IMR-90 (cell line): ENCODE measurements around the gene CLEC16A. TPM values are rescaled to one million over a fixed set of nuclear protein-coding genes. Genes with fewer than 3 reads are reported as not detected.

Experiments
- ATAC-seq: fragments of 200-7000 bp; cut with Tn5 transposase; 2 replicates; pipeline ENCODE4 v1.9.1; 2020; ENCODE audit warnings: low read depth, mild to moderate bottlenecking, moderate library complexity
- BruUV-seq: library from RNA; stranded (reverse); fragments of 400-500 nt; replicated peaks from 2 replicates; lab custom pipeline; 2021; lab: Mats Ljungman, UMichigan
- CTCF ChIA-PET: fragments of 300-600 bp; formaldehyde crosslinking; extraction: SDS; loops from one replicate; lab custom pipeline; 2021; ENCODE audit warnings: antibody characterized with exemption; lab: Yijun Ruan, JAX
- POLR2A ChIA-PET: fragments of 300-600 bp; sonication (Branson Sonifier 250); formaldehyde crosslinking; loops from one replicate; lab custom pipeline; 2022; ENCODE audit warnings: antibody characterized with exemption; ENCODE audit not compliant: unreplicated experiment; lab: Charles Lee
- DNase-seq: peaks from one replicate; pipeline ENCODE4 v3.0.0; 2013
- H2AFZ ChIP-seq: replicated peaks from 2 replicates; pipeline ENCODE3; 2013; ENCODE audit warnings: low read length, mild to moderate bottlenecking; ENCODE audit not compliant: poor library complexity
- H2AK5ac ChIP-seq: 2 replicates; pipeline ENCODE4 v1.6.1; 2013; ENCODE audit warnings: low read depth, low read length, inconsistent platforms
- H2AK9ac ChIP-seq: replicated peaks from 2 replicates; pipeline ENCODE3; 2013; ENCODE audit warnings: mild to moderate bottlenecking, low read depth, low read length, moderate library complexity; ENCODE audit not compliant: poor library complexity
- H2BK120ac ChIP-seq: 2 replicates; pipeline ENCODE4 v1.6.1; 2013; ENCODE audit warnings: low read depth, low read length, inconsistent platforms
- H2BK15ac ChIP-seq: 3 replicates; pipeline ENCODE4 v1.6.1; 2013; ENCODE audit warnings: low read depth, low read length, inconsistent platforms
- H2BK20ac ChIP-seq: 2 replicates; pipeline ENCODE4 v1.6.1; 2013; ENCODE audit warnings: low read depth, mild to moderate bottlenecking, inconsistent platforms, low read length, moderate library complexity
- H2BK5ac ChIP-seq: 2 replicates; pipeline ENCODE4 v1.6.1; 2013; ENCODE audit warnings: mild to moderate bottlenecking, low read depth, low read length, inconsistent platforms; ENCODE audit not compliant: poor library complexity, severe bottlenecking
- H3K14ac ChIP-seq: replicated peaks from 2 replicates; pipeline ENCODE4 v1.6.1; 2013; ENCODE audit warnings: low read depth, low read length, inconsistent platforms
- H3K18ac ChIP-seq: 2 replicates; pipeline ENCODE4 v1.6.1; 2013; ENCODE audit warnings: low read depth, low read length, control low read depth
- H3K23ac ChIP-seq: 2 replicates; pipeline ENCODE4 v1.6.1; 2013; ENCODE audit warnings: low read depth, low read length, inconsistent platforms
- H3K27ac ChIP-seq: 2 replicates; pipeline ENCODE4 v1.5.1; 2013; ENCODE audit warnings: mild to moderate bottlenecking, control low read depth, low read length; ENCODE audit not compliant: insufficient read depth
- H3K27me3 ChIP-seq: 2 replicates; pipeline ENCODE4 v1.6.1; 2013; ENCODE audit warnings: low read length; ENCODE audit not compliant: control insufficient read depth, insufficient read depth
- H3K36me3 ChIP-seq: 2 replicates; pipeline ENCODE4 v1.6.1; 2013; ENCODE audit warnings: low read length, mixed read lengths; ENCODE audit not compliant: control insufficient read depth, insufficient read depth
- H3K4ac ChIP-seq: 2 replicates; pipeline ENCODE4 v1.6.1; 2013; ENCODE audit warnings: low read depth, low read length, inconsistent platforms
- H3K4me1 ChIP-seq: 2 replicates; pipeline ENCODE4 v1.6.1; 2013; ENCODE audit warnings: low read length, mixed read lengths; ENCODE audit not compliant: control insufficient read depth, insufficient read depth
- H3K4me2 ChIP-seq: 2 replicates; pipeline ENCODE4 v1.6.1; 2013; ENCODE audit warnings: low read depth, mild to moderate bottlenecking, control low read depth, low read length, moderate library complexity
- H3K4me3 ChIP-seq: 2 replicates; pipeline ENCODE4 v1.5.1; 2013; ENCODE audit warnings: low read depth, mild to moderate bottlenecking, control low read depth, low read length, moderate library complexity; ENCODE audit not compliant: insufficient read depth
- H3K56ac ChIP-seq: 2 replicates; pipeline ENCODE4 v1.6.1; 2013; ENCODE audit warnings: low read length, inconsistent platforms; ENCODE audit not compliant: insufficient read depth; ENCODE audit errors: extremely low read depth
- H3K79me1 ChIP-seq, 2 experiments: 2 replicates each; pipeline ENCODE4 v1.6.1; 2013; ENCODE audit warnings: low read length in 2 of 2, inconsistent platforms in 1 of 2, low read depth in 1 of 2
- H3K9ac ChIP-seq: 2 replicates; pipeline ENCODE4 v1.6.1; 2013; ENCODE audit warnings: low read depth, low read length, control low read depth
- H3K9me1 ChIP-seq: 2 replicates; pipeline ENCODE4 v1.6.1; 2013; ENCODE audit warnings: low read length, inconsistent platforms; ENCODE audit not compliant: insufficient read depth
- H3K9me3 ChIP-seq: 2 replicates; pipeline ENCODE4 v1.6.1; 2013; ENCODE audit warnings: low read length; ENCODE audit not compliant: control insufficient read depth, insufficient read depth
- H4K20me1 ChIP-seq: 2 replicates; pipeline ENCODE4 v1.6.1; 2013; ENCODE audit warnings: low read length, inconsistent platforms; ENCODE audit not compliant: insufficient read depth
- H4K5ac ChIP-seq: 2 replicates; pipeline ENCODE4 v1.6.1; 2013; ENCODE audit warnings: mild to moderate bottlenecking, low read depth, low read length, control low read depth
- H4K8ac ChIP-seq, 2 experiments: 2 replicates each; pipeline ENCODE4 v1.6.1; 2013; ENCODE audit warnings: low read depth in 2 of 2, low read length in 2 of 2, control low read depth in 1 of 2, inconsistent platforms in 1 of 2
- H4K91ac ChIP-seq: 2 replicates; pipeline ENCODE4 v1.6.1; 2013; ENCODE audit warnings: low read depth, low read length, inconsistent platforms; ENCODE audit not compliant: insufficient read depth
- BHLHE40 ChIP-seq: fragments of 150-350 bp; IDR thresholded peaks from 2 replicates; pipeline ENCODE4 v1.6.1; 2016; ENCODE audit warnings: mild to moderate bottlenecking, low read depth, low read length
- CEBPB ChIP-seq: IDR thresholded peaks from 2 replicates; pipeline ENCODE4 v1.6.1; 2012; ENCODE audit warnings: low read depth, low read length, improper control_type of control experiment
- CTCF ChIP-seq: conservative IDR thresholded peaks from 2 replicates; pipeline ENCODE4 v1.5.1; 2012; ENCODE audit warnings: mild to moderate bottlenecking, low read depth, low read length, improper control_type of control experiment
- ELK1 ChIP-seq: fragments of 150-350 bp; IDR thresholded peaks from 2 replicates; pipeline ENCODE4 v1.6.1; 2016; ENCODE audit warnings: low read depth, mild to moderate bottlenecking, low read length, moderate library complexity, borderline replicate concordance
- FOS ChIP-seq: fragments of 150-350 bp; IDR thresholded peaks from 2 replicates; pipeline ENCODE4 v1.6.1; 2016; ENCODE audit warnings: low read depth, low read length
- MAFK ChIP-seq: IDR thresholded peaks from 2 replicates; pipeline ENCODE4 v1.6.1; 2012; ENCODE audit warnings: low read depth, low read length, improper control_type of control experiment
- MAZ ChIP-seq: IDR thresholded peaks from 2 replicates; pipeline ENCODE4 v1.6.1; 2012; ENCODE audit warnings: low read depth, mild to moderate bottlenecking, low read length, improper control_type of control experiment, moderate library complexity, borderline replicate concordance
- NFE2L2 ChIP-seq: fragments of 150-350 bp; IDR thresholded peaks from 2 replicates; pipeline ENCODE4 v1.6.1; 2016; ENCODE audit warnings: low read depth, mild to moderate bottlenecking, low read length
- POLR2A ChIP-seq: IDR thresholded peaks from 2 replicates; pipeline ENCODE4 v1.6.1; 2012; ENCODE audit warnings: mild to moderate bottlenecking, low read depth, low read length
- RCOR1 ChIP-seq: IDR thresholded peaks from 2 replicates; pipeline ENCODE4 v1.6.1; 2012; ENCODE audit warnings: mild to moderate bottlenecking, low read length, improper control_type of control experiment; ENCODE audit not compliant: insufficient replicate concordance
- RFX5 ChIP-seq: IDR thresholded peaks from 2 replicates; pipeline ENCODE4 v1.8.0; 2012; ENCODE audit warnings: low read depth, mild to moderate bottlenecking, low read length, moderate library complexity
- SMC3 ChIP-seq: fragments of 150-350 bp; IDR thresholded peaks from 2 replicates; pipeline ENCODE4 v1.6.1; 2016; ENCODE audit warnings: low read depth, mild to moderate bottlenecking, antibody characterized with exemption, low read length, moderate library complexity
- WGBS, 2 experiments: methylation state at CpG; one replicate each; pipeline versions ENCODE4 v1.1.5 to v1.1.7; 2013; ENCODE audit warnings: missing lambda C conversion rate in 2 of 2; ENCODE audit not compliant: insufficient read length in 1 of 2; ENCODE audit errors: extremely low coverage in 2 of 2; 5-methylcytosine and 5-hydroxymethylcytosine counted together
- dilution Hi-C: fragments of 300-500 bp; cut with HindIII; formaldehyde crosslinking; loops from one replicate; pipeline ENCODE4 v1.14.3; 2018; ENCODE audit warnings: low sequenced_read_pairs; ENCODE audit not compliant: unreplicated experiment
- in situ Hi-C: fragments of 300-500 bp; cut with MboI; formaldehyde crosslinking; loops from 3 replicates; pipeline ENCODE4 v1.14.3; 2019; ENCODE audit warnings: low sequenced_read_pairs, inconsistent platforms, mixed read lengths
- intact Hi-C: fragments of 100-400 bp; cut with micrococcal nuclease; formaldehyde crosslinking; loops from 2 replicates; pipeline ENCODE4 v1.10.0; 2022
- polyA plus RNA-seq, 3 experiments: library from polyadenylated mRNA; depleted of rRNA; stranded (reverse); fragments of >200 nt; gene quantifications; 2 replicates each; pipeline ENCODE4 v1.2.3, GENCODE V29; 2012; ENCODE audit warnings: low replicate concordance in 1 of 3
- total RNA-seq: library from RNA; depleted of rRNA; stranded (reverse); fragments of >200 nt; gene quantifications from 2 replicates; pipeline ENCODE4 v1.2.3, GENCODE V29; 2012
- TF ChIP-seq, protein P1 (sequence below): fragments of 150-350 bp; IDR thresholded peaks from 2 replicates; pipeline ENCODE4 v1.6.1; 2017; ENCODE audit warnings: mild to moderate bottlenecking, antibody characterized with exemption, low read length, low read depth

Gene CLEC16A
- total and polyA plus RNA-seq, 2 of the 4 experiments (the other 2 are of a cell fraction) = 15.9 to 16.5 TPM

DNA sequence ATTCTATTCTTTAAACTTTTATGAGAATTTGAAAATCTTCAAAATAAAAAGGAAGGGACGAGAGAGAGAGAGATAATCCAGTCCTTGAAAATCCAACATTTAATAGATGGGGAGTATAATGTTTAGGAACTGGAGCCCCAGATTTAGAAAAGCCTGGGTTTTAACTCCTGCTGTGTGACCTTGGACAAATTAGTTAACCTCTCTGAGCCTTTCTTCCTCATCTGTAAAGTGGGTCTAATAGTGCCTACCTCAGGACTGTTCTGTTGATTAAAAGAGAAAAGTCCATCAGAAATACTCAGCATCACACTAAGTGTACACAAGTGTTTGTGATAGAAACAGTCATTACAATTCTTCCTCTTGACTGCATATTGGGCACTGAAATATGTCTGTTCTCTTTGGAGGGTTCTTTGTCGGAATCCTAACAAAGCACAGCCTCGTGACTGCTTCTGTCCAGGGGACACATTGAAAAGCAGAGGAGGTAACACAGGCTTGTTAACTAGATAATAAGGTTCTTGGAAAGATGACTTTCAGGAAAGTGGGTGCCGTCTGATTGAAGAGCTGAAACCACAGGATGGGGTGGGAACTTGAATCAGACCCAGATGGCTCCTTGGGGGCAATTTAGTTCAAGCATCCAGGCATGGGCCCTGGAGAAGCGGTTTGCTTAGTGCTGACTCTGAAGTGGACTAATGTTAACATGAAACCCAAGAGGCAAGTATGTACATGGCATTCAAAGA lies 128.2 kb downstream of the CLEC16A start:
- TF ChIP-seq RCOR1 (no peak), CEBPB (no peak), MAZ (no peak), ELK1 (no peak), SMC3 (no peak), BHLHE40 (no peak), RFX5 (no peak), MAFK (no peak), CTCF (no peak), FOS (no peak), NFE2L2 (no peak), POLR2A (no peak)
- TF ChIP-seq, protein P1, sequence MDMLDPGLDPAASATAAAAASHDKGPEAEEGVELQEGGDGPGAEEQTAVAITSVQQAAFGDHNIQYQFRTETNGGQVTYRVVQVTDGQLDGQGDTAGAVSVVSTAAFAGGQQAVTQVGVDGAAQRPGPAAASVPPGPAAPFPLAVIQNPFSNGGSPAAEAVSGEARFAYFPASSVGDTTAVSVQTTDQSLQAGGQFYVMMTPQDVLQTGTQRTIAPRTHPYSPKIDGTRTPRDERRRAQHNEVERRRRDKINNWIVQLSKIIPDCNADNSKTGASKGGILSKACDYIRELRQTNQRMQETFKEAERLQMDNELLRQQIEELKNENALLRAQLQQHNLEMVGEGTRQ = no peak
- H3K4me3 ChIP-seq = no peak overlapping the region
- peak overlapping the region; percentile 18; the same call in 1 of the 2 replicates for H3K4ac ChIP-seq
- H4K5ac ChIP-seq = no peak overlapping the region; the same call in 1 of the 2 replicates
- no peak overlapping the region for H3K4me2 ChIP-seq
- H2AFZ ChIP-seq = no peak overlapping the region
- no peaks in the 10 kb centered on the region for H4K20me1 ChIP-seq
- no peak overlapping the region for H2AK9ac ChIP-seq
- in situ Hi-C loops = no loop called here
- no peak overlapping the region for H3K56ac ChIP-seq
- H2AK5ac ChIP-seq = 0 out of 2 replicates have a peak overlapping the region, but pooled peaks have one; percentile 75
- DNase-seq (no peak), ATAC-seq (peak; percentile 36; the same call in 1 of the 2 replicates)
- H3K9me1 ChIP-seq = peaks cover 12% of the 10 kb centered on the region
- no TSS peak for BruUV-seq
- intact Hi-C loops = no loop called here
- H3K4me1 ChIP-seq = peaks cover 14% of the 10 kb centered on the region
- peak overlapping the region in 1 of 2 experiments; percentile 28; a peak in 1 of 4 replicates for H4K8ac ChIP-seq
- peak overlapping the region; percentile 9; the same call in 1 of the 2 replicates for H3K18ac ChIP-seq
- peak overlapping the region; percentile 16; the same call in 1 of the 2 replicates for H3K23ac ChIP-seq
- POLR2A ChIA-PET = no interaction called here
- peaks cover 8% of the 10 kb centered on the region; the same call in 1 of the 2 replicates for H3K36me3 ChIP-seq
- peak overlapping the region; percentile 32; the same call in 1 of the 2 replicates for H2BK120ac ChIP-seq
- CTCF ChIA-PET = no interaction called here
- 0 out of 3 replicates have a peak overlapping the region, but pooled peaks have one; percentile 37 for H2BK15ac ChIP-seq
- no peak overlapping the region for H3K27ac ChIP-seq
- no peak overlapping the region for H2BK20ac ChIP-seq
- no peak overlapping the region for H3K9ac ChIP-seq
- 70% methylated on average over 4 of the region's 5 CpGs; no CpG with 5 or more reads in 1 of the 2 experiments for WGBS, 2 experiments
- peaks cover 0 to 4% of the 10 kb centered on the region in 2 experiments; a peak in 1 of 4 replicates for H3K79me1 ChIP-seq
- no peaks in the 10 kb centered on the region for H3K27me3 ChIP-seq
- H4K91ac ChIP-seq = peak overlapping the region; percentile 10; the same call in 1 of the 2 replicates
- dilution Hi-C loops = no loop called here
- no peak overlapping the region for H2BK5ac ChIP-seq
- H3K14ac ChIP-seq = peak overlapping the region; percentile 66
- no peaks in the 10 kb centered on the region for H3K9me3 ChIP-seq
